Measurements from ENCODE around the gene TCEAL3.

The TCEAL3 gene, protein sequence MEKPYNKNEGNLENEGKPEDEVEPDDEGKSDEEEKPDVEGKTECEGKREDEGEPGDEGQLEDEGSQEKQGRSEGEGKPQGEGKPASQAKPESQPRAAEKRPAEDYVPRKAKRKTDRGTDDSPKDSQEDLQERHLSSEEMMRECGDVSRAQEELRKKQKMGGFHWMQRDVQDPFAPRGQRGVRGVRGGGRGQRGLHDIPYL

DNA sequence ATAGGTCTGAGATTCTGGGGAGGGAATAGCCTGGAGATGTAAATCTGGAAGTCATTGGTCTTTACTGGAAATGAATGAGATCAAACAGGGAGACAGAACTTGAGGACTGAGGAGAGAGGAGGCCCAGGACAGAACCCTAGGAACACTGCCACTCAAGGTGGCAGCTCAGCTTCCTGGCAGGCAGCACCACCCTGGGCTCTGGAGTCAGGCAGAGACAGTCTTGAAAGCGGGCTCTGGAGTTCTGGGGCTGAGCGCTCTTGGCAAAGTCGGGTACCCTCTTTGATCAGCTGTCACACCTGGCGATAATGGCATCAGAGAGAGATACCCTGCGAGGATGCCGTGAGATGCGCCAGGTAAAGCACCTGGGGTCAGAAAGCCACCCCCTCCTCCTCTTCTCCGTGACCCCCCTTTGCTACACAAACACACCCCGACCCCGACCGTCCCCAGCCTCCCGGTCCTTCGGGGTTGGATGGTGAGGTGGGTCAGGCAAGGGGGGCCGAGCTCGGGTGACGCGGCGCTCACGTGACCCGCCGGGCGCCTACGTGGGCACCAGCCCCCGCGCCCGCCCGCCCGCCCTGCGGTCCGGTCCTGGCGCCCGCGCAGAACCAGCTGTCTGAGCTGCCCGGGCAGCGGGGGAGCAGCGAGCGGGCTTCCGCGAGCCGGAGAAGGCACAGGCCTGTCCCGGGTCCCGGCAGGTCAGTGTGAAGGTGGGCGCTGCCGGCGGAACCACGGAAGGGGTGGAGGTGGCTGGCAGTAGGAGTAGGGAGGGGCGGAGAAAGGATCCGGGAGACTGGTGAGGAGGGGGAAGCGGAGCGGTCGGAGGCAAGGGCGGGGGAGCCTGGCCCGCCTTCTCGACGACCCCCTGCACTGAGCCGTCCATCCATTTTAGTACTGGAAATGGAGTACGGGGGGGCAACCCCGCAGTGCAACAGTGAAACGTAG lies at the start of gene TCEAL3:
Gene TCEAL3, plus strand, starts transcription at position 600 of the 942 bp plus-strand sequence. CDS start 1,102 bp downstream, outside the sequence.
- Histone ChIP-seq H3K4me1 (ENCODE audit: insufficient read depth, low read length) (no peaks in the 10 kb centered on the region), H3K9me3 (ENCODE audit: low read length) (no peaks in the 10 kb centered on the region), H3K36me3 (ENCODE audit: insufficient read depth, low read length) (no peaks in the 10 kb centered on the region), H3K27me3 (ENCODE audit: control insufficient read depth in 1 of 2, insufficient read depth in 2 of 2, low read length in 2 of 2) (no peaks in the 10 kb centered on the region), H3K27ac (ENCODE audit: low read depth, low read length) (peak within 1 kb of the TSS; percentile 89), H3K9ac (ENCODE audit: low read length) (peak within 1 kb of the TSS; percentile 66), H3K4me3 (ENCODE audit: low read depth in 1 of 2, low read length in 2 of 2) (peak within 1 kb of the TSS; percentile 57 to 63)

DNA sequence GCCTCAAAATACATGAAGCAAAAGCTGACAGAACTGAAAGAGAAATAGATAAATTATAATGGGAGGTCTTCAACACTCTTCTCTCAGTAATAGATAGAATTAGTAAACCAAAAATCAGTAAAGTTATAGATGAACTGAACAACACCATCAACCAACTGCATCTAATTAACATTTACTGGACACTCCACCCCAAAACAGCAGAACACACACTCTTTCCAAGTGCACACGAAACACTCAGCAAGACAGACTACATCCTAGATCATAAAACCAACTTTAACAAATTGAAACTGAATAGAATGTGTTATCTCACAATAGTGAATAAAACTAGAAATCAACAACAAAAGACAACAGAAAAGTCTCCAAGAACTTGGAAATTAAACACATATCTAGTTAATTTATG lies 47.5 kb upstream of the TCEAL3 start:
- no peak overlapping the region for H3K9ac ChIP-seq (ENCODE audit: low read length)
- H3K4me1 ChIP-seq (ENCODE audit: insufficient read depth, low read length): no peaks in the 10 kb centered on the region
- H3K4me3 ChIP-seq (ENCODE audit: low read depth in 1 of 2, low read length in 2 of 2): no peak overlapping the region
- H3K27me3 ChIP-seq (ENCODE audit: control insufficient read depth in 1 of 2, insufficient read depth in 2 of 2, low read length in 2 of 2): no peaks in the 10 kb centered on the region
- H3K36me3 ChIP-seq (ENCODE audit: insufficient read depth, low read length): no peaks in the 10 kb centered on the region
- no peak overlapping the region for H3K27ac ChIP-seq (ENCODE audit: low read depth, low read length)
- H3K9me3 ChIP-seq (ENCODE audit: low read length): no peaks in the 10 kb centered on the region

GRCh38 chrX:103562801-103563200 lies 45.0 kb upstream of the TCEAL3 start:
- Histone ChIP-seq H3K27me3 (ENCODE audit: control insufficient read depth in 1 of 2, insufficient read depth in 2 of 2, low read length in 2 of 2) (no peaks in the 10 kb centered on the region), H3K36me3 (ENCODE audit: insufficient read depth, low read length) (no peaks in the 10 kb centered on the region), H3K9ac (ENCODE audit: low read length) (no peak overlapping the region), H3K4me3 (ENCODE audit: low read depth in 1 of 2, low read length in 2 of 2) (no peak overlapping the region), H3K4me1 (ENCODE audit: insufficient read depth, low read length) (no peaks in the 10 kb centered on the region), H3K9me3 (ENCODE audit: low read length) (no peaks in the 10 kb centered on the region), H3K27ac (ENCODE audit: low read depth, low read length) (no peak overlapping the region)

- no peaks in the 10 kb centered on the region for H3K4me1 ChIP-seq (ENCODE audit: insufficient read depth, low read length)
- no peak overlapping the region for H3K4me3 ChIP-seq (ENCODE audit: low read depth in 1 of 2, low read length in 2 of 2)
- H3K27me3 ChIP-seq (ENCODE audit: control insufficient read depth in 1 of 2, insufficient read depth in 2 of 2, low read length in 2 of 2): peaks cover 0 to 4% of the 10 kb centered on the region in 2 donors
- no peak overlapping the region for H3K9ac ChIP-seq (ENCODE audit: low read length)
- no peaks in the 10 kb centered on the region for H3K9me3 ChIP-seq (ENCODE audit: low read length)
- H3K27ac ChIP-seq (ENCODE audit: low read depth, low read length): no peak overlapping the region
- no peaks in the 10 kb centered on the region for H3K36me3 ChIP-seq (ENCODE audit: insufficient read depth, low read length)
Measured at GRCh38 chrX:103565197-103565596, 42.6 kb upstream of the TCEAL3 start.

GRCh38 chrX:103565752-103566151 lies 42.0 kb upstream of the TCEAL3 start:
- no peaks in the 10 kb centered on the region for H3K36me3 ChIP-seq (ENCODE audit: insufficient read depth, low read length)
- H3K4me3 ChIP-seq (ENCODE audit: low read depth in 1 of 2, low read length in 2 of 2): no peak overlapping the region
- no peak overlapping the region for H3K9ac ChIP-seq (ENCODE audit: low read length)
- H3K4me1 ChIP-seq (ENCODE audit: insufficient read depth, low read length): no peaks in the 10 kb centered on the region
- H3K9me3 ChIP-seq (ENCODE audit: low read length): no peaks in the 10 kb centered on the region
- peaks cover 0 to 4% of the 10 kb centered on the region in 2 donors for H3K27me3 ChIP-seq (ENCODE audit: control insufficient read depth in 1 of 2, insufficient read depth in 2 of 2, low read length in 2 of 2)
- H3K27ac ChIP-seq (ENCODE audit: low read depth, low read length): no peak overlapping the region

- H3K27me3 ChIP-seq (ENCODE audit: control insufficient read depth in 1 of 2, insufficient read depth in 2 of 2, low read length in 2 of 2): peaks cover 0 to 4% of the 10 kb centered on the region in 2 donors
- H3K36me3 ChIP-seq (ENCODE audit: insufficient read depth, low read length): no peaks in the 10 kb centered on the region
- H3K4me1 ChIP-seq (ENCODE audit: insufficient read depth, low read length): no peaks in the 10 kb centered on the region
- H3K9me3 ChIP-seq (ENCODE audit: low read length): no peaks in the 10 kb centered on the region
- H3K9ac ChIP-seq (ENCODE audit: low read length): no peak overlapping the region
- no peak overlapping the region for H3K4me3 ChIP-seq (ENCODE audit: low read depth in 1 of 2, low read length in 2 of 2)
- H3K27ac ChIP-seq (ENCODE audit: low read depth, low read length): no peak overlapping the region
Measured at GRCh38 chrX:103571121-103571520, 36.6 kb upstream of the TCEAL3 start.

- Histone ChIP-seq H3K9ac (ENCODE audit: low read length) (no peak overlapping the region), H3K27me3 (ENCODE audit: control insufficient read depth in 1 of 2, insufficient read depth in 2 of 2, low read length in 2 of 2) (peaks cover 0 to 4% of the 10 kb centered on the region in 2 donors), H3K4me3 (ENCODE audit: low read depth in 1 of 2, low read length in 2 of 2) (no peak overlapping the region), H3K9me3 (ENCODE audit: low read length) (no peaks in the 10 kb centered on the region), H3K36me3 (ENCODE audit: insufficient read depth, low read length) (no peaks in the 10 kb centered on the region), H3K4me1 (ENCODE audit: insufficient read depth, low read length) (no peaks in the 10 kb centered on the region), H3K27ac (ENCODE audit: low read depth, low read length) (no peak overlapping the region)
Measured at GRCh38 chrX:103571726-103572125, 36.0 kb upstream of the TCEAL3 start.

DNA sequence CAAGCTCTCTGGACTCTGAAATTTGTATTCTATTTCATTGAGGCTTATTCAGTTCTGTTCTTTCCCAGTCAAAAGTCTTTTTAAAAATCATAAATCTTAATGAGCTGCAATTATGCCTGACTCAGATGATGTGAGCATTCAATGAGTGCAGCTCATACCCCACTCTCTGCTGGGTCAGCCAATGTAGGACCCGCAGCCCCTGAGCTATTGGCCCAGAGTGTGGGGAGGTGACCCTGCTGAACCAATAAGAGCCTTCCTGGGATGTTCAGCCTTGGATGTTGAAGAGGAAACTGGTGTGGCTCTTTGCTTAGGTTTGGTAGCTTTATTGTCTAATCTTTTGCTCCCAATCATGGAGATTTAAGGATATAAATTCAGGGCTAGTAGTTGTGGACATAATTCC lies 34.6 kb upstream of the TCEAL3 start:
- H3K36me3 ChIP-seq (ENCODE audit: insufficient read depth, low read length): no peaks in the 10 kb centered on the region
- H3K9me3 ChIP-seq (ENCODE audit: low read length): no peaks in the 10 kb centered on the region
- no peak overlapping the region for H3K27ac ChIP-seq (ENCODE audit: low read depth, low read length)

DNA sequence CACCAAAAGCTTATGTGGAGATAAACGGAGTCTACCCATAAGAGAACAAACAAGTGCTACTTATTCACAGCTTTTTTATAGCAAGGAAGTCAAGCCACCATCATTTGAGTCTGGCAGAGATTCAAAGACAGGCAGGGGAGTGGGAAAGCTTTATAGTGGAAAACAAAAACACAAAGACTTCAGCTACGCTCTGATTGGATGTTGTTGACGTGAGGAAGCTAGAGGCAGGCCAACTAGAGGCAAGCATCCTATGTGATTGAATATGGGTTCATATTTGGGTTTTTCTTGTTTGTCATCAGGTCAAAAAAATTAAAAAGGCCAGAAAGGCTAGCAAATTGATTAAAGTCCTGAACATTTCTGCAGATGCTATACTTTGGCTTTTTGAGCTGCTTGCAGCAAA lies 23.2 kb upstream of the TCEAL3 start:
- Histone ChIP-seq H3K4me3 (ENCODE audit: low read depth in 1 of 2, low read length in 2 of 2) (peak overlapping the region in 1 of 2 donors; percentile 11), H3K27me3 (ENCODE audit: control insufficient read depth in 1 of 2, insufficient read depth in 2 of 2, low read length in 2 of 2) (no peaks in the 10 kb centered on the region), H3K27ac (ENCODE audit: low read depth, low read length) (no peak overlapping the region), H3K4me1 (ENCODE audit: insufficient read depth, low read length) (peaks cover 6% of the 10 kb centered on the region), H3K9me3 (ENCODE audit: low read length) (peaks cover 6% of the 10 kb centered on the region), H3K36me3 (ENCODE audit: insufficient read depth, low read length) (no peaks in the 10 kb centered on the region), H3K9ac (ENCODE audit: low read length) (no peak overlapping the region)

More for the DNA sequence above, 34.6 kb upstream of the TCEAL3 start:
- H3K4me1 ChIP-seq (ENCODE audit: insufficient read depth, low read length): no peaks in the 10 kb centered on the region
- H3K4me3 ChIP-seq (ENCODE audit: low read depth in 1 of 2, low read length in 2 of 2): no peak overlapping the region
- H3K9ac ChIP-seq (ENCODE audit: low read length): no peak overlapping the region
- H3K27me3 ChIP-seq (ENCODE audit: control insufficient read depth in 1 of 2, insufficient read depth in 2 of 2, low read length in 2 of 2): no peaks in the 10 kb centered on the region

- Histone ChIP-seq H3K36me3 (ENCODE audit: insufficient read depth, low read length) (no peaks in the 10 kb centered on the region), H3K9ac (ENCODE audit: low read length) (peak within 1 kb of the TSS; percentile 67), H3K4me1 (ENCODE audit: insufficient read depth, low read length) (peaks cover 6% of the 10 kb centered on the region), H3K27ac (ENCODE audit: low read depth, low read length) (peak within 1 kb of the TSS; percentile 72), H3K4me3 (ENCODE audit: low read depth in 1 of 2, low read length in 2 of 2) (peak within 1 kb of the TSS; percentile 55 to 66), H3K27me3 (ENCODE audit: control insufficient read depth in 1 of 2, insufficient read depth in 2 of 2, low read length in 2 of 2) (no peaks in the 10 kb centered on the region), H3K9me3 (ENCODE audit: low read length) (peaks cover 6% of the 10 kb centered on the region)
Measured at GRCh38 chrX:103585411-103586313, 22.1 kb upstream of the TCEAL3 start, which contains the start of gene TCEAL4. TSS of gene TCEAL4 (plus strand) at chrX:103585515. CDS start at chrX:103586676, 1,161 bp downstream.

DNA sequence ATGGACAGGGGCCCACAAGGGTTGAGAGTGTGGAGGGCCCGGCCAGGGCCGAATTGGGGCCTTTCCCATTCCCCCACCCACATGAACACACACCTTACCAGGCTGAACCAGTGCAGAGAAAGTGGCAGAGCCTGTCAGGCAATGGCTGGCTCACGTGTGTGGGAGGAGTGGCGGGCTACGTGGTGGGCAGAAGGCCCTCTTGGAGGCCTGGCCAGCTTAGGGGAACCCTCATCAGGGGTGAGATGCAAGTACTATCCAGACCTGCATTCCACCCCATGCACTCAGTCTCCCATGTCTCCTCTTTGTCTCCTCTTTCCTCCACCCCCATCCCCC lies 21.5 kb upstream of the TCEAL3 start:
- Histone ChIP-seq H3K4me1 (ENCODE audit: insufficient read depth, low read length) (peaks cover 6% of the 10 kb centered on the region), H3K27me3 (ENCODE audit: control insufficient read depth in 1 of 2, insufficient read depth in 2 of 2, low read length in 2 of 2) (no peaks in the 10 kb centered on the region), H3K4me3 (ENCODE audit: low read depth in 1 of 2, low read length in 2 of 2) (peak overlapping the region; percentile 55 to 66), H3K9me3 (ENCODE audit: low read length) (peaks cover 6% of the 10 kb centered on the region), H3K27ac (ENCODE audit: low read depth, low read length) (peak overlapping the region; percentile 72), H3K36me3 (ENCODE audit: insufficient read depth, low read length) (no peaks in the 10 kb centered on the region), H3K9ac (ENCODE audit: low read length) (no peak overlapping the region)
